ENCODE results near the gene LGSN. TPM values are rescaled to one million over a fixed set of nuclear protein-coding genes. Genes with fewer than 3 reads are reported as not detected.
"Not testable (repeated sequence)": the region's sequence is repeated elsewhere in the genome, so short reads cannot be mapped to it uniquely, and the experiment has no call there.

Gene LGSN
- total RNA-seq (under 1 TPM in 4 of 5 donors, not detected in 1; 0.18 to 0.26 (median 0.23) TPM), total RNA-seq (0 to 0.76 (median 0.17) reads per million in 29 experiments)
- total RNA-seq (2013) = 0.09 TPM

GRCh38 chr6:63319939-63320338 lies at the start of gene LGSN:
LGSN (minus strand) TSS chr6:63319983; CDS start chr6:63319943, 40 bp downstream.
- WGBS (ENCODE audit: insufficient coverage) = 83% methylated on average over 1 of the region's 4 CpGs
- Histone ChIP-seq H3K36me3 (ENCODE audit: control insufficient read depth in 2 of 2, extremely low read depth in 1 of 2, insufficient read depth in 1 of 2, low read length in 1 of 2) (no peaks in the 10 kb centered on the region), H3K27ac (ENCODE audit: low read length) (no peak within 1 kb of the TSS), H3K27me3 (replicated peaks in 1 of 2; ENCODE audit: control insufficient read depth in 2 of 2, extremely low read depth in 1 of 2, insufficient read depth in 2 of 2, low read length in 1 of 2) (no peaks in the 10 kb centered on the region), H3K4me1 (ENCODE audit: control insufficient read depth in 1 of 2, extremely low read depth in 1 of 2, insufficient read depth in 2 of 2, low read length in 2 of 2) (no peaks in the 10 kb centered on the region), H3K4me3 (ENCODE audit: control insufficient read depth in 1 of 2, extremely low read depth in 1 of 2, low read length in 1 of 2) (no peak within 1 kb of the TSS), H3K9me3 (no peaks in the 10 kb centered on the region)
- POLR2A ChIA-PET = interaction anchor here in 1 of 2 donors (0.6 kb wide), 1 partner anchor 10 kb away, joined by 3 read pairs; no protein-coding TSS in a partner anchor
- Mint-ChIP-seq H3K27me3 (peaks cover 0 to 3% of the 10 kb centered on the region in 2 donors), H3K4me1 (no peaks in the 10 kb centered on the region), H3K36me3 (no peaks in the 10 kb centered on the region), H3K9me3 (no peaks in the 10 kb centered on the region), H3K27ac (no peak within 1 kb of the TSS), H3K4me3 (no peak within 1 kb of the TSS)
- ATAC-seq (replicated peaks in 1 of 4) = no peak
- CTCF ChIA-PET = no interaction called here
- DNase-seq = no peak

- Histone ChIP-seq H3K27ac (ENCODE audit: low read length) (no peak overlapping the region), H3K27me3 (replicated peaks in 1 of 2; ENCODE audit: control insufficient read depth in 2 of 2, extremely low read depth in 1 of 2, insufficient read depth in 2 of 2, low read length in 1 of 2) (no peaks in the 10 kb centered on the region), H3K36me3 (ENCODE audit: control insufficient read depth in 2 of 2, extremely low read depth in 1 of 2, insufficient read depth in 1 of 2, low read length in 1 of 2) (no peaks in the 10 kb centered on the region), H3K4me3 (ENCODE audit: control insufficient read depth in 1 of 2, extremely low read depth in 1 of 2, low read length in 1 of 2) (no peak overlapping the region), H3K4me1 (ENCODE audit: control insufficient read depth in 1 of 2, extremely low read depth in 1 of 2, insufficient read depth in 2 of 2, low read length in 2 of 2) (no peaks in the 10 kb centered on the region), H3K9me3 (no peaks in the 10 kb centered on the region)
- Mint-ChIP-seq H3K36me3 (peaks cover 5% of the 10 kb centered on the region), H3K4me3 (no peak overlapping the region), H3K27ac (no peak overlapping the region), H3K9me3 (peaks cover 7 to 12% (median 10%) of the 10 kb centered on the region in 3 donors), H3K4me1 (no peaks in the 10 kb centered on the region), H3K27me3 (no peaks in the 10 kb centered on the region)
- POLR2A ChIA-PET = no interaction called here
- 70% methylated on average over 4 of the region's 7 CpGs for WGBS (ENCODE audit: insufficient coverage)
- CTCF ChIA-PET = no interaction called here
- DNase-seq (no peak), ATAC-seq (replicated peaks in 1 of 4) (no peak)
Measured at GRCh38 chr6:63368347-63368746, 48.6 kb upstream of the LGSN start.

GRCh38 chr6:63362500-63363120 lies 42.8 kb upstream of the LGSN start:
- H3K27me3 ChIP-seq (replicated peaks in 1 of 2; ENCODE audit: control insufficient read depth in 2 of 2, extremely low read depth in 1 of 2, insufficient read depth in 2 of 2, low read length in 1 of 2); DNase-seq; H3K4me3 ChIP-seq (ENCODE audit: control insufficient read depth in 1 of 2, extremely low read depth in 1 of 2, low read length in 1 of 2); H3K27ac Mint-ChIP-seq; ATAC-seq (replicated peaks in 1 of 4); H3K27ac ChIP-seq (ENCODE audit: low read length); H3K4me3 Mint-ChIP-seq; H3K36me3 ChIP-seq (ENCODE audit: control insufficient read depth in 2 of 2, extremely low read depth in 1 of 2, insufficient read depth in 1 of 2, low read length in 1 of 2); CTCF ChIA-PET; H3K4me1 Mint-ChIP-seq; H3K4me1 ChIP-seq (ENCODE audit: control insufficient read depth in 1 of 2, extremely low read depth in 1 of 2, insufficient read depth in 2 of 2, low read length in 2 of 2); POLR2A ChIA-PET; H3K27me3 Mint-ChIP-seq; H3K9me3 ChIP-seq; H3K36me3 Mint-ChIP-seq: not testable (repeated sequence)
- peaks cover 8 to 16% (median 12%) of the 10 kb centered on the region in 3 donors for H3K9me3 Mint-ChIP-seq
- WGBS (ENCODE audit: insufficient coverage) = 83% methylated on average over 8 of the region's 10 CpGs

- CTCF ChIA-PET; H3K27ac Mint-ChIP-seq; H3K9me3 ChIP-seq; DNase-seq; H3K4me3 Mint-ChIP-seq; POLR2A ChIA-PET; H3K27me3 ChIP-seq (replicated peaks in 1 of 2; ENCODE audit: control insufficient read depth in 2 of 2, extremely low read depth in 1 of 2, insufficient read depth in 2 of 2, low read length in 1 of 2); H3K36me3 ChIP-seq (ENCODE audit: control insufficient read depth in 2 of 2, extremely low read depth in 1 of 2, insufficient read depth in 1 of 2, low read length in 1 of 2); H3K36me3 Mint-ChIP-seq; H3K27ac ChIP-seq (ENCODE audit: low read length); H3K4me1 Mint-ChIP-seq; H3K4me1 ChIP-seq (ENCODE audit: control insufficient read depth in 1 of 2, extremely low read depth in 1 of 2, insufficient read depth in 2 of 2, low read length in 2 of 2); ATAC-seq (replicated peaks in 1 of 4); H3K4me3 ChIP-seq (ENCODE audit: control insufficient read depth in 1 of 2, extremely low read depth in 1 of 2, low read length in 1 of 2): not testable (repeated sequence)
- Mint-ChIP-seq H3K27me3 (peaks cover 6 to 13% of the 10 kb centered on the region in 2 donors), H3K9me3 (peaks cover 0 to 10% (median 3%) of the 10 kb centered on the region in 3 donors)
- no CpG with 5 or more reads among the region's 3 CpGs for WGBS (ENCODE audit: insufficient coverage)
Measured at GRCh38 chr6:63357384-63357783, 37.6 kb upstream of the LGSN start.

- DNase-seq (no peak), ATAC-seq (replicated peaks in 1 of 4) (no peak)
- no peak overlapping the region for H3K27ac Mint-ChIP-seq
- Histone ChIP-seq H3K4me3 (ENCODE audit: control insufficient read depth in 1 of 2, extremely low read depth in 1 of 2, low read length in 1 of 2) (no peak overlapping the region), H3K27ac (ENCODE audit: low read length) (no peak overlapping the region), H3K4me1 (ENCODE audit: control insufficient read depth in 1 of 2, extremely low read depth in 1 of 2, insufficient read depth in 2 of 2, low read length in 2 of 2) (peaks cover 0 to 3% of the 10 kb centered on the region in 2 experiments), H3K36me3 (ENCODE audit: control insufficient read depth in 2 of 2, extremely low read depth in 1 of 2, insufficient read depth in 1 of 2, low read length in 1 of 2) (no peaks in the 10 kb centered on the region), H3K9me3 (no peaks in the 10 kb centered on the region), H3K27me3 (replicated peaks in 1 of 2; ENCODE audit: control insufficient read depth in 2 of 2, extremely low read depth in 1 of 2, insufficient read depth in 2 of 2, low read length in 1 of 2) (no peaks in the 10 kb centered on the region)
- H3K36me3 Mint-ChIP-seq = no peaks in the 10 kb centered on the region
- peaks cover 9 to 11% (median 11%) of the 10 kb centered on the region in 3 donors for H3K4me1 Mint-ChIP-seq
- peaks cover 0 to 10% (median 0%) of the 10 kb centered on the region in 3 donors for H3K9me3 Mint-ChIP-seq
- H3K4me3 Mint-ChIP-seq = no peak overlapping the region
- peaks cover 8 to 16% of the 10 kb centered on the region in 2 donors for H3K27me3 Mint-ChIP-seq
- POLR2A ChIA-PET = interaction anchor here in 1 of 2 donors (0.6 kb wide), 1 partner anchor 459 kb away, joined by 6 read pairs; no protein-coding TSS in a partner anchor
- 69% methylated on average over 2 of the region's 4 CpGs for WGBS (ENCODE audit: insufficient coverage)
- CTCF ChIA-PET = no interaction called here
Measured at GRCh38 chr6:63355632-63356031, 35.8 kb upstream of the LGSN start.

GRCh38 chr6:63353286-63353630 lies 33.5 kb upstream of the LGSN start:
- Mint-ChIP-seq H3K36me3 (no peaks in the 10 kb centered on the region), H3K4me3 (no peak overlapping the region), H3K9me3 (peaks cover 0 to 6% (median 0%) of the 10 kb centered on the region in 3 donors), H3K4me1 (peaks cover 9 to 11% (median 11%) of the 10 kb centered on the region in 3 donors), H3K27me3 (peaks cover 7 to 23% of the 10 kb centered on the region in 2 donors), H3K27ac (no peak overlapping the region)
- ATAC-seq (replicated peaks in 1 of 4) = no peak
- DNase-seq = no peak
- no peak overlapping the region for H3K4me3 ChIP-seq (ENCODE audit: control insufficient read depth in 1 of 2, extremely low read depth in 1 of 2, low read length in 1 of 2)
- CTCF ChIA-PET = interaction anchor here in 1 of 2 donors (1.8 kb wide), 1 partner anchor 411 kb away, joined by 8 read pairs; no protein-coding TSS in a partner anchor
- H3K27me3 ChIP-seq (replicated peaks in 1 of 2; ENCODE audit: control insufficient read depth in 2 of 2, extremely low read depth in 1 of 2, insufficient read depth in 2 of 2, low read length in 1 of 2) = no peaks in the 10 kb centered on the region
- H3K27ac ChIP-seq (ENCODE audit: low read length) = no peak overlapping the region
- H3K9me3 ChIP-seq = no peaks in the 10 kb centered on the region
- peaks cover 0 to 3% of the 10 kb centered on the region in 2 experiments for H3K4me1 ChIP-seq (ENCODE audit: control insufficient read depth in 1 of 2, extremely low read depth in 1 of 2, insufficient read depth in 2 of 2, low read length in 2 of 2)
- no CpG with 5 or more reads among the region's 1 CpG for WGBS (ENCODE audit: insufficient coverage)
- H3K36me3 ChIP-seq (ENCODE audit: control insufficient read depth in 2 of 2, extremely low read depth in 1 of 2, insufficient read depth in 1 of 2, low read length in 1 of 2) = no peaks in the 10 kb centered on the region
- POLR2A ChIA-PET = interaction anchor here (0.7 kb wide), 2 partner anchors 11 to 282 kb away, joined by 3 to 11 read pairs; partner anchors contain the start of gene PHF3 (in 1 of the 2)
